Mesothelial cell of epicardium (in vitro differentiated cells): ENCODE results near the gene PPP3R2. TPM values are rescaled to one million over a fixed set of nuclear protein-coding genes. Genes with fewer than 3 reads are reported as not detected.

Experiments
- DNase-seq, 2 experiments: peaks; one replicate each; pipeline ENCODE4 v3.0.0; 2021; ENCODE audit warnings: low spot score in 2 of 2; ENCODE audit not compliant: unreplicated experiment in 2 of 2
- H3K27ac Mint-ChIP-seq: 2 replicates; pipeline ENCODE4 v1.8.0; 2021; ENCODE audit warnings: mixed read lengths
- H3K27me3 Mint-ChIP-seq: 2 replicates; pipeline ENCODE4 v1.8.0; 2021; ENCODE audit warnings: low read depth, mixed read lengths
- H3K36me3 Mint-ChIP-seq: 2 replicates; pipeline ENCODE4 v1.8.0; 2021; ENCODE audit warnings: mixed read lengths
- H3K4me1 Mint-ChIP-seq: 2 replicates; pipeline ENCODE4 v1.8.0; 2021; ENCODE audit warnings: mixed read lengths
- H3K4me3 Mint-ChIP-seq: 2 replicates; pipeline ENCODE4 v1.8.0; 2021; ENCODE audit warnings: mild to moderate bottlenecking, moderate library complexity, mixed read lengths
- H3K9me3 Mint-ChIP-seq: 2 replicates; pipeline ENCODE4 v1.8.0; 2021; ENCODE audit warnings: mixed read lengths
- total RNA-seq: library from RNA; stranded (reverse); gene quantifications from 3 replicates; pipeline ENCODE4 v1.2.1, GENCODE V29; 2021
- TF ChIP-seq, protein P1 (sequence below): fragments of 200-600 bp; sonication (generic); IDR thresholded peaks from one replicate; pipeline ENCODE4 v1.5.0; 2021; ENCODE audit warnings: antibody characterized with exemption; ENCODE audit not compliant: unreplicated experiment

Gene PPP3R2
- total RNA-seq, 1 donor from 2014 or later: 0.34 TPM

DNA sequence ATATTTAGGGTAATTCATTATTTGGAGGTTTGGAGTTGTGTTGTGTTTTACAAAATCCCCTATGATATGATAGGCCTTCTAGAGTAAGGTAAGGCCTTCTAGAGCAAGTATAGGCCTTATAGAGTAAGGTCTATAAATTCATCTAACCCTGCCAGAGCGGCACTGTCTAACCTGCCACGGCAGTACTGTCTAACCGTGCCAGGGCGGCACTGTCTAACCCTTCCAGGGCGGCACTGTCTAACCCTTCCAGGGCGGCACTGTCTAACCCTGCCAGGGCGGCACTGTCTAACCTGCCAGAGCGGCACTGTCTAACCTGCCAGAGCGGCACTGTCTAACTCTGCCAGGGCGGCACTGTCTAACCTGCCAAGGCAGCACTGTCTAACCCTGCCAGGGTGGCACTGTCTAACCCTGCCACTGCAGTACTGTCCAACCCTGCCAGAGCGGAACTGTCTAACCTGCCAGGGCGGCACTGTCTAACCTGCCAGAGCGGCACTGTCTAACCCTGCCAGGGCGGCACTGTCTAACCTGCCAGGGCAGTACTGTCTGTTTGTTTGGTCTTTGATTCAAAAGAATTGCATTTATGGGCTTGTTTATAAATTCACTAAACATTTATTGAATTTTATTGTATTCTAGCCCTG is 51.6 kb downstream of the PPP3R2 start:
- Mint-ChIP-seq H3K4me1 (no peaks in the 10 kb centered on the region), H3K4me3 (no peak overlapping the region), H3K27ac (no peak overlapping the region), H3K36me3 (peaks cover 37% of the 10 kb centered on the region), H3K9me3 (no peaks in the 10 kb centered on the region), H3K27me3 (no peaks in the 10 kb centered on the region)
- TF ChIP-seq, protein P1, sequence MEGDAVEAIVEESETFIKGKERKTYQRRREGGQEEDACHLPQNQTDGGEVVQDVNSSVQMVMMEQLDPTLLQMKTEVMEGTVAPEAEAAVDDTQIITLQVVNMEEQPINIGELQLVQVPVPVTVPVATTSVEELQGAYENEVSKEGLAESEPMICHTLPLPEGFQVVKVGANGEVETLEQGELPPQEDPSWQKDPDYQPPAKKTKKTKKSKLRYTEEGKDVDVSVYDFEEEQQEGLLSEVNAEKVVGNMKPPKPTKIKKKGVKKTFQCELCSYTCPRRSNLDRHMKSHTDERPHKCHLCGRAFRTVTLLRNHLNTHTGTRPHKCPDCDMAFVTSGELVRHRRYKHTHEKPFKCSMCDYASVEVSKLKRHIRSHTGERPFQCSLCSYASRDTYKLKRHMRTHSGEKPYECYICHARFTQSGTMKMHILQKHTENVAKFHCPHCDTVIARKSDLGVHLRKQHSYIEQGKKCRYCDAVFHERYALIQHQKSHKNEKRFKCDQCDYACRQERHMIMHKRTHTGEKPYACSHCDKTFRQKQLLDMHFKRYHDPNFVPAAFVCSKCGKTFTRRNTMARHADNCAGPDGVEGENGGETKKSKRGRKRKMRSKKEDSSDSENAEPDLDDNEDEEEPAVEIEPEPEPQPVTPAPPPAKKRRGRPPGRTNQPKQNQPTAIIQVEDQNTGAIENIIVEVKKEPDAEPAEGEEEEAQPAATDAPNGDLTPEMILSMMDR: no peak
- DNase-seq: no peak

Other genes with a start within 250 kb of the PPP3R2 start
- gene BAAT, start 210.0 kb downstream of the PPP3R2 start, total RNA-seq: 0.07 TPM in 2 of 3 replicates, not detected in the other
- 9.5 to 11.0 TPM (median 10.2 TPM) in 3 replicates for gene MRPL50, start 196.4 kb downstream of the PPP3R2 start, total RNA-seq
- gene ZNF189, start 196.1 kb downstream of the PPP3R2 start, total RNA-seq: 29.4 to 32.1 TPM (median 30.1 TPM) in 3 replicates
- gene ALDOB, start 159.2 kb downstream of the PPP3R2 start, total RNA-seq: not detected in 3 replicates
- 49.0 to 55.5 TPM (median 53.9 TPM) in 3 replicates for gene RNF20, start 61.1 kb downstream of the PPP3R2 start, total RNA-seq
- 3.0 to 4.1 TPM (median 3.3 TPM) in 3 replicates for gene GRIN3A, start 143.7 kb upstream of the PPP3R2 start, total RNA-seq